ENCODE measurements around the gene CD200R1.

The CD200R1 gene, protein sequence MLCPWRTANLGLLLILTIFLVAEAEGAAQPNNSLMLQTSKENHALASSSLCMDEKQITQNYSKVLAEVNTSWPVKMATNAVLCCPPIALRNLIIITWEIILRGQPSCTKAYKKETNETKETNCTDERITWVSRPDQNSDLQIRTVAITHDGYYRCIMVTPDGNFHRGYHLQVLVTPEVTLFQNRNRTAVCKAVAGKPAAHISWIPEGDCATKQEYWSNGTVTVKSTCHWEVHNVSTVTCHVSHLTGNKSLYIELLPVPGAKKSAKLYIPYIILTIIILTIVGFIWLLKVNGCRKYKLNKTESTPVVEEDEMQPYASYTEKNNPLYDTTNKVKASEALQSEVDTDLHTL

DNA sequence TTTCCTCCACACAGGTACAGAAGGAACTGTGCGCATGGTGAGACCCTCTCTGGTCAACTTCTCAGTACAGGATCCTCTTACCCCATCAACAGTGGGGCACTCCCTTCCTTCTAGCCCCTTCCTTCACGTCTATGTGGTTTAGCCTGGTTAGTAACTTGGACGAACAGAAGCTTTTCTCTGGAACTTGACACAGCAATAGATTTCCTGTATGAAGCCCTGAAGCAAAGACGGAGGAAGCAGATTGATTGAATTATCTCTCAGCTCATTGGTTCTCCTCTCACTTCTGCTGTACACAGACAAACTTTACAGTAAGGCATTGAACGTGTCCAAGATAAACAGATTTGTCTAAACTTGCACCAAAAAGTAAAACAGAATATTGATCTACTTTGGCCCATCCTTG lies at the start of gene CD200R1:
CD200R1 (minus strand) TSS at position 210 of the 400 bp plus-strand sequence. CDS start 246 bp downstream, outside the sequence.
- no peak for DNase-seq (ENCODE audit: low read depth)

- no peak for DNase-seq (ENCODE audit: low read depth)
Measured at GRCh38 chr3:113021471-113021870, 46.6 kb upstream of the CD200R1 start.

GRCh38 chr3:113019182-113020137 lies 44.6 kb upstream of the CD200R1 start:
- DNase-seq (ENCODE audit: low read depth) = peak; percentile 76

DNA sequence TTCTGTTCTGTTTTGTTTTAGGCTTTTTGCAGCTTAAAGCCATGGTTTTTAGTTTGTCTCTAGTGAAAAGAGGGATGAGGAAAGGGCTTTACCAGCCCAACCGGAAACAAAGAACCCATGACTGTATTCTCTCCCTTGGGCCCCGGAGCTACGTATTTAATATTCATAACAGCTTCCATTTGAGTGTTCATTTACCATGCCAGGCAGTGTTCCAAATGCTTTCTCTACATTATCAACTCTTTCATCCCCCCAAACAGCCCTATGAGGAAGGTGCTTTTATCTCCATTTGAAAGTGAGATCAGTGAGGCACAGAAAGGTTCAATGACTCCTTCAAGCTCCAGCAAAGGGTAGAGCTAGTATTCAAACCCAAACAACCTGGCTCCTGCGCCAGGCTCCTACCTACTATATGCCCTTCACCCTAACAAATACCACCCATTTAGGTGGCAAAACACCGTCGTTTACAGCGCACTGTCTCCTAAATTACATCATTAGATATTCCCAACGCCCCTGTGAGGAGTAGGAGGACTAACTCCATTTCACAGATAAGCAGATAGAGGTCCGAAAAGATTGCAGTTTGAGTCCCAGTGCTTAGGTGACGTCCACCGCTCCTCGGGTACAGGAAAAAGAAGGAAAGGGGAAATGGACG lies 43.8 kb upstream of the CD200R1 start:
- no peak for DNase-seq (ENCODE audit: low read depth)

DNA sequence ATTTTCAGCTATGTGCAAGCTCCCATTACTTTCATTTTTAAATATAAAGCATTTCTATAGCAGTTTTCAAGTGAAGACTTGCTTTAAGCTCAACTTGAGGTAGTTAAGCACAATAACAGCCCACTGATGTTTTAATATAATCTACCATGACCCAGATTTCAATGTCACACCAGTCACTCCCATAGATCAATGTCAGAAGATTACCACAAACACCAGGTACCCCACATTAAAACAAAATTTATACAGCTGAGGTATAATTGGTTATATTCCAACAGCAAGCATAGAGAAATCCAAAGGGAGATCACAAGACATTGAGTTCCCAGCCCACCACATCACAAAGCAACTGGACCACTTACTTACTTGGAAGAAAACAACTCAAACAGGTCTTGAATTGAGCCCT lies 38.7 kb upstream of the CD200R1 start:
- DNase-seq (ENCODE audit: low read depth) = no peak

DNA sequence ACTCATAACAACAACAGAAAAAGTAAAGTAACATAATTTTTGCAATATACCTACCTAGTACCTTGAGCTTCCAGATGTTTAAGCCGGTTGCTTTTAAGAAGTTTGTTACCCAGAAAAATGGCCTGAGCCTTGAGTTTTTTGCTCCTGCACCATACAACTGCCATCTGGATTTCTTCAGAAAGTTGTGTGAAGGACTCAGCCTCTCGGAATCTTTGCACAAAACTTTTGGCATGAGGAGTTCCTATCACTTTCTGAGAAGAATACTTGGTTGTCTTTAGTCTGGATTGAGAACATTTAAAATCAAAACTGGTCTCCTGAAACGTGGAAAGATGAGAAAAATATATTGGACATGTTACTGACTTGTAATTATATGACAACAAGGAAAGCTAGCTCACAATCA lies 33.2 kb upstream of the CD200R1 start:
- DNase-seq (ENCODE audit: low read depth) = no peak

DNA sequence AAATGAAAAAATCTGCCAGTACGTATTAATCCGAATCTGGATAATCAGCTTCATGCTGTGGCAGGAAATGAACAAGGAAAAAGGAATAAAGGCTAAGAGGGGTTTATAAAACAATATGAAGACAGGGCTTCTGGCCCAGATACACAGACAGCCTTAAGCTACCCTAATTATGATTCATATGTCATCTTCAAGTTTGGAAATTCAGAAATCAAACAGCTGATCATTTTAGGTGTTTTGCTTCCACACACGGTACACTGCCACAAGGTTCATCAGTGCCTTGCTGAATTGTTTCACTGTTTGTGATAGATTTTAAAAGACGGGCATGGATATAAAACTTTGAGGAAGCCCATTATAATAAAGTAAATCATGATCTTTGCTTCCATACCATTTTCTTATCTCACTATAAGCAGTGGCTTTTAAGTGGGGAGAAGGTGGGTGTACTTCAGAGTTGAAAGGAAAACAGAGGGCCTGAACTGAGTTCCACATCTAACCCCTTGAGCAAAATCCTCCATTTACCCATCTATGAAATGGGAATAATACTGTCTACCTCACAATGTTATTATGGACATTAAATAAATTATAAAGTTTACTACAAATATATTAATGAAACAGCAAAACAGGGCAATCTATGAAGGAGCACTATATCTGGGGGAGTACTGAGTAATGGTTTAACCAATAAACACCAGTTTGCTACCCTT lies 31.6 kb upstream of the CD200R1 start:
- DNase-seq (ENCODE audit: low read depth) = no peak

- DNase-seq (ENCODE audit: low read depth) = no peak
Measured at GRCh38 chr3:113005611-113006010, 30.7 kb upstream of the CD200R1 start.

GRCh38 chr3:113002679-113003078 lies 27.8 kb upstream of the CD200R1 start:
- DNase-seq (ENCODE audit: low read depth) = no peak

GRCh38 chr3:113002037-113002436 lies 27.1 kb upstream of the CD200R1 start:
- DNase-seq (ENCODE audit: low read depth) = no peak

- DNase-seq (ENCODE audit: low read depth) = no peak
Measured at GRCh38 chr3:113000691-113001090, 25.8 kb upstream of the CD200R1 start.

DNA sequence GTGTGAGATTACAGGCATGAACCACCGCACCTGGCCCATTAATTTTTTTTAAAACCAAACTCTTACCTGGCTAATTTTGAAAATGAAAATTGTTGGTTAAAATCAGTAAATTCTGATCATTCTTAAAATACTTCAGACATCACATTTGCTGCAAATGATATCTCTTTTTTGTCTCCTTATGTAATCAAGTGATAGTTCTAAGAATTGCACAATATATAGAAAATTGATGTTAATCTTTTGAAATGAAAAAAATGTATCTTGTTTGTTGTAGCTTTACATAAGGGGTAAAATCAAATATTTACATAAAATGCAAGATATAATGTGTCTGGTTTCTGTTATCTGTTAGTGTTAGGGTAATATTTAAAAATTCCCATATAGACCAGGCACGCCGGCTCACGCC lies 20.9 kb upstream of the CD200R1 start:
- DNase-seq (ENCODE audit: low read depth) = no peak

- peak; percentile 68 for DNase-seq (ENCODE audit: low read depth)
Measured at GRCh38 chr3:112990672-112991602, 16.0 kb upstream of the CD200R1 start, which contains the start of gene GTPBP8. TSS of gene GTPBP8 (plus strand) at chr3:112990984. CDS start at chr3:112991000, 16 bp downstream.

DNA sequence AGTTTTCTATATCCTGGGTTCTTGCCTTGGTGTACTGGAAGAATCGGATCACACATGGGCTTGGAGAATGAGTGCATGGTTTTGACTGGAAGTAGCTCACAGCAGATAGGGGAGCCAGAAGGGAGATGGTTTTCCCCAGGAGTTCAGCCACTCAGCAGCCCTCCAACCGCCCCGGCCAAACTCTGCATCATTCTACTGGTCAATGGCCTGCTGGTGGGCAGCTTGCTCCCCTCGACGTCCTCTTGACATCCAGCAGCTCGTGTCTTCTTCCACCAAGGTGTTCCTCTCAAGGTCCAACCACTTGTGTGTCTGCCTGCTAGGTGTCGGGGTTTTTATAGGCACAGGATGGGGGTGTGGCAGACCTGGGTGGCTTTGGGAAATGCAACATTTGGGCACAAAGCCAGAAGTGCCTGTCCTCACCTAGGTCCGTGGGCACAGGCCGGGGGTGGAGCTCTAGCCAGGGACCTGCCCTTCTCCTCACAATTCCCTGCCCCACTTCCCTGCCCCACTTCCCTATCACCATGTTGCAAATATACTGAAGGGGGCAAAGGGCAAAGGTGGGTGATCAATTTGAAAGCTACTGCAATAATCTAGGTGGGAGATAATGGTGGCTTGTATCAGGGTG lies 12.9 kb upstream of the CD200R1 start:
- no peak for DNase-seq (ENCODE audit: low read depth)

DNA sequence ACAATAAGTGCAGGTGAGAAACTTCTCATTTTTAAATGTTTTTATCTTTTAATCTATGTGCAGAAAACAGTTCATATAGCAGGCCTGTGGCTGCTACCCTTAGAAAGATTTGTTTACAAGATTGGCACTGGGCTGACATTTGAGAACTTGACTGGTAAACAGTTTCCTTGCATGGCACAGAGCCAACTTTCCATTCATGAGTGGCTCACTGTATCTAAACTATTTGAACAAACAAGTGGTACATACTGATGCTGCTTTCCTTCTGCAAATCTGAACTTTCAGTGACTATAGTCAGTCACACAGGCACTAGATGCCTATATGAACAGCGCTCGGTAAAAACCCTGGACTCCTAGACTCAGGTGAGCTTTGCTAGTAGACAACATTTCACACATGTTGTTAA lies 9.6 kb upstream of the CD200R1 start:
- DNase-seq (ENCODE audit: low read depth) = no peak

GRCh38 chr3:112982710-112983109 lies 7.8 kb upstream of the CD200R1 start:
- no peak for DNase-seq (ENCODE audit: low read depth)

DNA sequence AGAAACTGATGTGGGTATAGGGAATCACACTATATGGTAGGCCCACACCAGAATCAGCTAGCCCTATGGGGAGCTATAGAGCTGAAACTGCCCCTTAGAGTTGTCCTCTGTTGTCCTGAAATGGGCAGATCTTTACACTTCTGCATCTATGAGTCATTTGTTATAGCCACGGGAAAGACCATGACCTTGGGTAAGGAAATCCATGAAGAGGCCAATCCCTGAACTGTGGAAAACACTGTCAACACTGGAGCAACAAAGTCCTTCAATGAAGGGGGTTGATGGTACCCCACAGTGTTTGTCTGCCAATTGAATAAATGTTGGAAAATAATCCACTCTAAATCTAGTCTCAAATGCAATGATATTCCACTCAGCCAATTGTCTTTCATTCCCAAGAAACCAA lies 5.2 kb upstream of the CD200R1 start:
- DNase-seq (ENCODE audit: low read depth) = no peak

DNA sequence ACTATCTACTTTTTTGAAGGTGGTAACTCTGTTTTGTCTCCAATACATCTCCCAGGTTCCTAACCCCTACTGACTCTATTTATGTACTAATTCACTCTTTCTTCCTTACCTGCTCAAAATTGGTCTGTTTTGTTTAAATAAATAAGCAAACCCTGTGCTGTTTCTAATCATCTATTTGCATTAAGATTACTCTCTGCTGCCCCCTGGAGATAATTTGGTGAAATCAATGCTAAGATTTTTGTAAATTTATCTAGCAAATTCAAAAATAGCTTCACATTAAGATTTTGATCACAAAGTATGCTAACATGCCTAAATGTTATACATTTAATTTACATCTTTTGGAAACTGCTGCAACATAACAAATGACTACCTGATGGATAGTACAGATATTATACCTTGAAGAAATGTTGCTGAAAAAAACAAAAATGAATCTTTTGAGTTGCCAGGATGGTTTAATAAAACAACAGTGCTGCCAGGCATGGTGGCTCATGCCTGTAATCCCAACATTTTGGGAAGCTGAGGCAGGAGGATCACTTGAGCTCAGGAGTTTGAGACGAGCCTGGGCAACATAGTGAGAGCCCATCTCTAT lies 4.4 kb upstream of the CD200R1 start:
- no peak for DNase-seq (ENCODE audit: low read depth)

GRCh38 chr3:112976953-112977352 lies 2.0 kb upstream of the CD200R1 start:
- no peak for DNase-seq (ENCODE audit: low read depth)

- no peak for DNase-seq (ENCODE audit: low read depth)
Measured at GRCh38 chr3:112976001-112976400, 1.1 kb upstream of the CD200R1 start.

Measured in stimulated activated CD8-positive, alpha-beta memory T cell treated with anti-CD3 and anti-CD28 coated beads, Interleukin-7, amount 100 ng/mL, for 24 hours (primary cell).